Keratinocyte (primary cell): ENCODE results near the gene POLD2. TPM values are rescaled to one million over a fixed set of nuclear protein-coding genes. Genes with fewer than 3 reads are reported as not detected.

Experiments used
- DNase-seq: peaks from one replicate; pipeline ENCODE4 v3.0.0-alpha.2; 2011; ENCODE audit warnings: low read depth, missing footprints, low spot score
- FAIRE-seq: peaks from 2 replicates; lab custom pipeline; 2011; peaks lifted over from hg19 to GRCh38; lab: Jason Lieb, UNC
- H2AFZ ChIP-seq: 2 replicates; pipeline ENCODE4 v1.6.0; 2012; ENCODE audit warnings: low read length, control low read depth, inconsistent platforms; ENCODE audit not compliant: control insufficient read depth
- H3K27ac ChIP-seq: 2 replicates; pipeline ENCODE4 v1.5.1; 2011; ENCODE audit warnings: low read length; ENCODE audit not compliant: control insufficient read depth, insufficient read depth
- H3K27me3 ChIP-seq: 3 replicates; pipeline ENCODE4 v1.6.0; 2011; ENCODE audit warnings: low read length; ENCODE audit not compliant: control insufficient read depth, insufficient read depth; ENCODE audit errors: extremely low read depth
- H3K36me3 ChIP-seq, 2 experiments: 2 replicates in 1 of 2; 3 replicates in 1 of 2; pipeline ENCODE4 v1.5.1; 2011; ENCODE audit warnings: low read length in 2 of 2, mild to moderate bottlenecking in 1 of 2; ENCODE audit not compliant: control insufficient read depth in 2 of 2, insufficient read depth in 2 of 2; ENCODE audit errors: extremely low read depth in 1 of 2
- H3K4me1 ChIP-seq: 3 replicates; pipeline ENCODE4 v1.5.1; 2011; ENCODE audit warnings: low read length; ENCODE audit not compliant: control insufficient read depth, insufficient read depth; ENCODE audit errors: extremely low read depth
- H3K4me2 ChIP-seq: 3 replicates; pipeline ENCODE4 v1.6.0; 2011; ENCODE audit warnings: low read depth, low read length; ENCODE audit not compliant: control insufficient read depth, insufficient read depth; ENCODE audit errors: extremely low read depth
- H3K4me3 ChIP-seq, 3 experiments: fragments of 200-600 bp in 1 of 3; sonication (generic) in 1 of 3; 2 replicates in 2 of 3; 3 replicates in 1 of 3; pipeline ENCODE4 v1.5.1; 2011 to 2016; ENCODE audit warnings: low read length in 3 of 3, mild to moderate bottlenecking in 3 of 3, control low read depth in 2 of 3, inconsistent platforms in 1 of 3, low read depth in 1 of 3, mixed read lengths in 1 of 3, mixed run types in 1 of 3, moderate library complexity in 1 of 3; ENCODE audit not compliant: control insufficient read depth in 2 of 3, insufficient read depth in 2 of 3; ENCODE audit errors: extremely low read depth in 1 of 3
- H3K79me2 ChIP-seq: 2 replicates; pipeline ENCODE4 v1.6.0; 2012; ENCODE audit warnings: low read length; ENCODE audit not compliant: control insufficient read depth, insufficient read depth
- H3K9ac ChIP-seq: 3 replicates; pipeline ENCODE4 v1.6.0; 2011; ENCODE audit warnings: low read length; ENCODE audit not compliant: control insufficient read depth, insufficient read depth; ENCODE audit errors: extremely low read depth
- H3K9me1 ChIP-seq: 3 replicates; pipeline ENCODE4 v1.6.0; 2011; ENCODE audit warnings: low read length; ENCODE audit not compliant: control insufficient read depth, insufficient read depth; ENCODE audit errors: extremely low read depth
- H3K9me3 ChIP-seq: 2 replicates; pipeline ENCODE4 v1.5.1; 2012; ENCODE audit warnings: low read depth, low read length; ENCODE audit not compliant: control insufficient read depth
- H4K20me1 ChIP-seq: 3 replicates; pipeline ENCODE4 v1.6.0; 2011; ENCODE audit warnings: low read length; ENCODE audit not compliant: control insufficient read depth, insufficient read depth; ENCODE audit errors: extremely low read depth
- CTCF ChIP-seq, 3 experiments: IDR thresholded peaks in 1 of 3; conservative IDR thresholded peaks in 1 of 3; optimal IDR thresholded peaks in 1 of 3; 2 replicates in 2 of 3; 3 replicates in 1 of 3; pipeline versions ENCODE3 to v1.5.1; 2011; ENCODE audit warnings: low read length in 3 of 3, mild to moderate bottlenecking in 3 of 3, moderate library complexity in 2 of 3, control low read depth in 1 of 3, inconsistent platforms in 1 of 3; ENCODE audit not compliant: insufficient read depth in 2 of 3; ENCODE audit errors: extremely low read depth in 1 of 3
- EZH2 ChIP-seq: IDR thresholded peaks from one replicate; pipeline ENCODE4 v1.6.1; 2012; ENCODE audit warnings: inconsistent platforms, mild to moderate bottlenecking, low read length, moderate library complexity
- dilution Hi-C: fragments of 300-500 bp; cut with MboI; formaldehyde crosslinking; loops from one replicate; pipeline ENCODE4 v1.7.0; 2020; ENCODE audit warnings: low sequenced_read_pairs; ENCODE audit not compliant: extremely low pct_ligation_motif_present
- polyA plus RNA-seq, 5 experiments: library from polyadenylated mRNA; depleted of rRNA in 3 of 5; stranded (reverse) in 3 of 5; stranded (forward) in 1 of 5; unstranded in 1 of 5; fragments of >200 nt; gene quantifications; 1 replicate in 1 of 5; 2 replicates in 3 of 5; 3 replicates in 1 of 5; pipeline versions ENCODE4 v1.2.1 to v1.2.3, GENCODE V29; 2011 to 2012; ENCODE audit warnings: missing spikeins in 2 of 5, low read depth in 1 of 5, low replicate concordance in 1 of 5

Gene POLD2
- polyA plus RNA-seq, 1 donor (not counting 4 experiments of a cell fraction or from before 2014, with no cell fraction given), result 158 TPM

GRCh38 chr7:44120395-44120794 lies 3.0 kb downstream of the POLD2 start:
- Histone ChIP-seq H3K9me3 (no peaks in the 10 kb centered on the region), H4K20me1 (no peaks in the 10 kb centered on the region), H3K4me1 (peaks cover 7% of the 10 kb centered on the region), H3K79me2 (peaks cover 32% of the 10 kb centered on the region), H3K9me1 (no peaks in the 10 kb centered on the region), H3K36me3 (peaks cover 20 to 46% of the 10 kb centered on the region in 2 experiments), H3K9ac (no peak overlapping the region), H3K4me2 (no peak overlapping the region), H2AFZ (no peak overlapping the region), H3K4me3 (no peak overlapping the region), H3K27ac (no peak overlapping the region), H3K27me3 (no peaks in the 10 kb centered on the region)
- TF ChIP-seq EZH2 (no peak), CTCF (optimal IDR thresholded peaks at IDR 0.05 in 1 of 3, IDR thresholded peaks at IDR 0.05 in 1 of 3, conservative IDR thresholded peaks at IDR 0.05 in 1 of 3; ENCODE audit: extremely low read depth in 1 of 3, insufficient read depth in 2 of 3, low read length in 3 of 3) (no peak)
- DNase-seq (no peak), FAIRE-seq (no peak)
- dilution Hi-C loops, result no loop called here

GRCh38 chr7:44119829-44120380 lies 3.4 kb downstream of the POLD2 start:
- peaks cover 32% of the 10 kb centered on the region for H3K79me2 ChIP-seq
- H3K36me3 ChIP-seq, result peaks cover 24 to 48% of the 10 kb centered on the region in 2 experiments
- no peaks in the 10 kb centered on the region for H3K9me3 ChIP-seq
- H3K9me1 ChIP-seq, result no peaks in the 10 kb centered on the region
- H4K20me1 ChIP-seq, result no peaks in the 10 kb centered on the region
- H3K27me3 ChIP-seq, result no peaks in the 10 kb centered on the region
- DNase-seq, result no peak
- no peak for TF ChIP-seq CTCF (optimal IDR thresholded peaks at IDR 0.05 in 1 of 3, IDR thresholded peaks at IDR 0.05 in 1 of 3, conservative IDR thresholded peaks at IDR 0.05 in 1 of 3; ENCODE audit: extremely low read depth in 1 of 3, insufficient read depth in 2 of 3, low read length in 3 of 3)
- TF ChIP-seq EZH2, result no peak
- no peak overlapping the region for H3K4me2 ChIP-seq
- H3K27ac ChIP-seq, result no peak overlapping the region
- dilution Hi-C loops, result no loop called here
- no peak overlapping the region for H2AFZ ChIP-seq
- H3K4me1 ChIP-seq, result peaks cover 7% of the 10 kb centered on the region
- H3K4me3 ChIP-seq, result no peak overlapping the region
- no peak for FAIRE-seq
- no peak overlapping the region for H3K9ac ChIP-seq
